KMS-11 (cell line): ENCODE measurements around the gene RIMS3.

Experiments
- H2AFZ ChIP-seq: fragments of 200-600 bp; sonication (generic); 2 replicates; pipeline ENCODE4 v1.6.1; 2016; ENCODE audit warnings: antibody characterized with exemption, mixed run types, low read depth
- H3K27ac ChIP-seq: fragments of 200-600 bp; sonication (generic); 2 replicates; pipeline ENCODE4 v1.6.1; 2016; ENCODE audit warnings: mild to moderate bottlenecking, mixed run types
- H3K27me3 ChIP-seq: fragments of 200-600 bp; sonication (generic); 2 replicates; pipeline ENCODE4 v1.6.1; 2017; ENCODE audit warnings: mild to moderate bottlenecking, low read depth, mixed run types, moderate library complexity; ENCODE audit not compliant: insufficient read depth
- H3K36me3 ChIP-seq: fragments of 200-600 bp; sonication (generic); 2 replicates; pipeline ENCODE4 v1.6.1; 2017; ENCODE audit warnings: mild to moderate bottlenecking, mixed run types; ENCODE audit not compliant: insufficient read depth
- H3K4me1 ChIP-seq: fragments of 200-600 bp; sonication (generic); 2 replicates; pipeline ENCODE4 v1.6.1; 2016; ENCODE audit warnings: mild to moderate bottlenecking, low read depth, mixed run types; ENCODE audit not compliant: poor library complexity, severe bottlenecking
- H3K4me2 ChIP-seq: fragments of 200-600 bp; sonication (generic); 2 replicates; pipeline ENCODE4 v1.7.0; 2016; ENCODE audit warnings: mild to moderate bottlenecking, mixed run types
- H3K4me3 ChIP-seq: fragments of 200-600 bp; sonication (generic); IDR thresholded peaks from 2 replicates; pipeline ENCODE4 v1.6.1; 2017; ENCODE audit warnings: low read depth, low read length, mixed read lengths; ENCODE audit not compliant: insufficient read depth
- H3K79me2 ChIP-seq: fragments of 200-600 bp; sonication (generic); 2 replicates; pipeline ENCODE4 v1.6.1; 2016; ENCODE audit warnings: low read depth, mixed run types; ENCODE audit not compliant: insufficient read depth
- H3K9ac ChIP-seq: fragments of 200-600 bp; sonication (generic); 2 replicates; pipeline ENCODE4 v1.6.1; 2016; ENCODE audit warnings: mild to moderate bottlenecking, mixed run types
- H4K20me1 ChIP-seq: fragments of 200-600 bp; sonication (generic); 2 replicates; pipeline ENCODE4 v1.6.1; 2016; ENCODE audit warnings: mild to moderate bottlenecking, mixed run types; ENCODE audit not compliant: insufficient read depth
- CTCF ChIP-seq: fragments of 200-600 bp; sonication (generic); conservative IDR thresholded peaks from 2 replicates; pipeline ENCODE4 v1.6.1; 2017; ENCODE audit warnings: low read depth, mild to moderate bottlenecking, antibody characterized with exemption, low read length, moderate library complexity, mixed read lengths

RIMS3 gene

GRCh38 chr1:40606194-40606593 lies 59.3 kb downstream of the RIMS3 start:
- no peak overlapping the region for H3K4me3 ChIP-seq
- H3K36me3 ChIP-seq = no peaks in the 10 kb centered on the region
- no peaks in the 10 kb centered on the region for H4K20me1 ChIP-seq
- H2AFZ ChIP-seq = no peak overlapping the region
- H3K27ac ChIP-seq = no peak overlapping the region
- no peaks in the 10 kb centered on the region for H3K4me1 ChIP-seq
- H3K4me2 ChIP-seq = no peak overlapping the region
- no peak overlapping the region for H3K9ac ChIP-seq
- H3K27me3 ChIP-seq = no peaks in the 10 kb centered on the region
- no peak for TF ChIP-seq CTCF
- no peaks in the 10 kb centered on the region for H3K79me2 ChIP-seq

GRCh38 chr1:40599926-40600325 lies 65.6 kb downstream of the RIMS3 start:
- H3K27me3 ChIP-seq = no peaks in the 10 kb centered on the region
- H3K79me2 ChIP-seq = no peaks in the 10 kb centered on the region
- H4K20me1 ChIP-seq = no peaks in the 10 kb centered on the region
- no peak overlapping the region for H3K4me3 ChIP-seq
- no peak overlapping the region for H2AFZ ChIP-seq
- no peak overlapping the region for H3K27ac ChIP-seq
- TF ChIP-seq CTCF = no peak
- H3K4me1 ChIP-seq = no peaks in the 10 kb centered on the region
- H3K9ac ChIP-seq = no peak overlapping the region
- no peak overlapping the region for H3K4me2 ChIP-seq
- no peaks in the 10 kb centered on the region for H3K36me3 ChIP-seq

- H3K9ac ChIP-seq = no peak overlapping the region
- H3K36me3 ChIP-seq = no peaks in the 10 kb centered on the region
- H3K27ac ChIP-seq = no peak overlapping the region
- no peaks in the 10 kb centered on the region for H4K20me1 ChIP-seq
- H3K27me3 ChIP-seq = no peaks in the 10 kb centered on the region
- no peak overlapping the region for H2AFZ ChIP-seq
- peaks cover 5% of the 10 kb centered on the region for H3K4me1 ChIP-seq
- no peaks in the 10 kb centered on the region for H3K79me2 ChIP-seq
- no peak for TF ChIP-seq CTCF
- H3K4me2 ChIP-seq = no peak overlapping the region
- H3K4me3 ChIP-seq = no peak overlapping the region
These were observed 69.9 kb downstream of the RIMS3 start for GRCh38 chr1:40595623-40596022.

- no peak overlapping the region for H3K27ac ChIP-seq
- no peaks in the 10 kb centered on the region for H4K20me1 ChIP-seq
- no peak overlapping the region for H3K4me3 ChIP-seq
- no peaks in the 10 kb centered on the region for H3K79me2 ChIP-seq
- no peak overlapping the region for H2AFZ ChIP-seq
- H3K4me2 ChIP-seq = no peak overlapping the region
- no peak for TF ChIP-seq CTCF
- H3K36me3 ChIP-seq = no peaks in the 10 kb centered on the region
- peaks cover 5% of the 10 kb centered on the region for H3K4me1 ChIP-seq
- H3K9ac ChIP-seq = no peak overlapping the region
- no peaks in the 10 kb centered on the region for H3K27me3 ChIP-seq
These were observed 71.3 kb downstream of the RIMS3 start for GRCh38 chr1:40594187-40594531.
